HL-60 (cell line): Measurements from ENCODE around the gene F8A2.
"Not testable (repeated sequence)": the region's sequence is repeated elsewhere in the genome, so short reads cannot be mapped to it uniquely, and the experiment has no call there.

Source experiments
- DNase-seq, 2 experiments: peaks; one replicate each; pipeline ENCODE4 v3.0.0-alpha.2; 2010 to 2020; ENCODE audit warnings: low read depth in 1 of 2, low spot score in 1 of 2
- H3K27ac ChIP-seq: fragments of 250-450 bp; sonication (Bioruptor Pico); replicated peaks from 2 replicates; pipeline ENCODE4 v1.5.1; 2020; ENCODE audit warnings: mild to moderate bottlenecking, moderate library complexity
- H3K27me3 ChIP-seq: fragments of 250-450 bp; sonication (Bioruptor Pico); 2 replicates; pipeline ENCODE4 v1.5.1; 2021; ENCODE audit warnings: mild to moderate bottlenecking, moderate library complexity; ENCODE audit not compliant: insufficient read depth, poor library complexity, severe bottlenecking
- H3K4me3 ChIP-seq: replicated peaks from 2 replicates; pipeline ENCODE4 v1.5.1; 2011; ENCODE audit warnings: mild to moderate bottlenecking, control low read depth, low read length; ENCODE audit not compliant: insufficient read depth
- CTCF ChIP-seq: IDR thresholded peaks from one replicate; pipeline ENCODE4 v1.5.1; 2011; ENCODE audit warnings: low read length, control low read depth, inconsistent platforms; ENCODE audit not compliant: insufficient read depth
- GABPA ChIP-seq: IDR thresholded peaks from 2 replicates; pipeline ENCODE4 v1.6.1; 2012; ENCODE audit warnings: low read depth
- POLR2AphosphoS5 ChIP-seq: IDR thresholded peaks from 2 replicates; pipeline ENCODE4 v1.6.1; 2012; ENCODE audit warnings: low read depth
- REST ChIP-seq: IDR thresholded peaks from 2 replicates; pipeline ENCODE4 v1.6.1; 2012; ENCODE audit warnings: low read depth; ENCODE audit not compliant: insufficient replicate concordance
- SPI1 ChIP-seq: IDR thresholded peaks from 2 replicates; pipeline ENCODE4 v1.6.1; 2012; ENCODE audit warnings: low read depth, mild to moderate bottlenecking, borderline replicate concordance
- long read RNA-seq: library from polyadenylated mRNA; unstranded; transcript quantifications from one replicate; pipeline ENCODE4 v2.0.0, GENCODE V29; 2020

Gene F8A2
- long read RNA-seq: 0 reads

GRCh38 chrX:155381843-155382528 is at the start of gene F8A2:
Gene F8A2, plus strand, starts transcription at chrX:155382095. Its CDS starts 20 bp downstream, at chrX:155382115.
- not testable (repeated sequence) for DNase-seq, H3K4me3 ChIP-seq, H3K27me3 ChIP-seq, H3K27ac ChIP-seq

DNA sequence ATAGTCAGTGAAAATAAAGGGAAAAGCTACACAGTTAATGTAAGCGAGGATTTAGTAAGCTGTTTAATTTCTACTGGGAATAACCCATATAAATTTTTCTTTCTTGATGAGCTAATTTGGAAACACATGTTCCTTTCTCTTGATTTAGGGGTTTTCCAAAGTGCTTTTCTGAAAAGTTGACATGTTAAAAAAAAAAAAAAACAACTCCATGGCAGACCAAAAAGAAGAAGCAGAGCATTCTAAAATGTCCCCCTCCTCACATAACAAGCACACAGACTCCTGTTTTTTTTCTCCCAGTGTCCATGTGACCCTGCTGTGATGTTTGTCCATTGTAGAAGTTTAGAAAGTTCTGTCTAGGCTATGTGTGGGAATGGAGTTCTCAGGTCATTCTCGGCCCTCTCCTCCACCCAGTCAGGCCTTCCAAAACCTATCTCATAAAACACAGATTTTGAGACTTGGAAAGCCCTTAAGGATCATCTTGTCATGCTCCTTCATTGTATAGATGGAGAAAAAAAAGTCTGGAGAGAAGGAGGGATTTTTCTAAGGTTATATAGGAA is 48.3 kb upstream of the F8A2 start:
- TF ChIP-seq POLR2AphosphoS5: no peak
- TF ChIP-seq GABPA: no peak
- TF ChIP-seq REST: no peak
- no peak for TF ChIP-seq SPI1
- TF ChIP-seq CTCF: no peak
- H3K4me3 ChIP-seq: no peak overlapping the region
- DNase-seq: no peak
- no peaks in the 10 kb centered on the region for H3K27me3 ChIP-seq
- no peak overlapping the region for H3K27ac ChIP-seq

GRCh38 chrX:155334486-155335336 is 47.2 kb upstream of the F8A2 start, which contains the start of gene CLIC2:
Gene CLIC2, minus strand, starts transcription at chrX:155334614. Its CDS starts 187 bp downstream, at chrX:155334427.
- no peak within 1 kb of the TSS for H3K27ac ChIP-seq
- DNase-seq: no peak
- no peak for TF ChIP-seq REST
- H3K27me3 ChIP-seq: no peaks in the 10 kb centered on the region
- H3K4me3 ChIP-seq: no peak within 1 kb of the TSS

GRCh38 chrX:155335337-155335712 is 46.6 kb upstream of the F8A2 start:
- DNase-seq, H3K27me3 ChIP-seq, H3K27ac ChIP-seq: not testable (repeated sequence)

DNA sequence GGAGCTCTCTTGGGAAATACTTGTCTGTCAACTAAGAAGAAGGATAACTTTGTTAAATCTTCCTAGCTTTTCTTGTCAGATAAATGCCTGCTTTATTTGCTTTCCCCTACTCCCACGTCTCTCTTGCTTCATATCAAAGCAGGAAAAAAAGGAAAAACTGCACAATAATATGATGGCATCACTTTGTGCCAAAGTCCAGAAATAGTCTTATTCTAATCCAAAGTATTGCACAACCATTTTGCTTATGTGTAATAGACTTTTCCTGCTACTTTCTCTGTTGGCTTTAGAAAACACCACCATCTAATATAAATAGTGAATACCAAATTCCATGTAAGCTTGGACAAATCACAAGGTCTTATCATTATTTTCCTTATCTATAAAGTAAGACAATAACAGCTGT is 36.2 kb upstream of the F8A2 start:
- not testable (repeated sequence) for H3K27ac ChIP-seq, H3K27me3 ChIP-seq, DNase-seq, H3K4me3 ChIP-seq

More at GRCh38 chrX:155335337-155335712, 46.6 kb upstream of the F8A2 start:
- H3K4me3 ChIP-seq: not testable (repeated sequence)

DNA sequence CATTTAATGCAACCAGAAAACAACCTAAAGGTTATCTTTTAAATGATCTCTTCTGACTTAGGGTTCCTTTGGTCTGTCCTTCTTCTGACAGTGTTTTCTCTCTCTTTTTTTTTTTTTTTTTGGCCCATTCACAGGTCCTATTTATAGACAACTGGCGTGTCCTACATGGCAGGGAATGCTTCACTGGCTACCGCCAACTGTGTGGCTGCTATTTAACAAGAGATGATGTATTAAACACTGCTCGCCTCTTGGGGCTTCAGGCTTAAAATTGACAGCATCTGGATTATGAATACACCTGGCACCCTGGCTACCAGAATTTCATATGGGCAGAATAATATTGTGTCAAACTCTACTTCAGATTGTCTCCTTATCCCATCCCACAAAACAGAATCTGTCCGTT is 32.4 kb upstream of the F8A2 start:
- not testable (repeated sequence) for DNase-seq, H3K27me3 ChIP-seq, H3K4me3 ChIP-seq, H3K27ac ChIP-seq

DNA sequence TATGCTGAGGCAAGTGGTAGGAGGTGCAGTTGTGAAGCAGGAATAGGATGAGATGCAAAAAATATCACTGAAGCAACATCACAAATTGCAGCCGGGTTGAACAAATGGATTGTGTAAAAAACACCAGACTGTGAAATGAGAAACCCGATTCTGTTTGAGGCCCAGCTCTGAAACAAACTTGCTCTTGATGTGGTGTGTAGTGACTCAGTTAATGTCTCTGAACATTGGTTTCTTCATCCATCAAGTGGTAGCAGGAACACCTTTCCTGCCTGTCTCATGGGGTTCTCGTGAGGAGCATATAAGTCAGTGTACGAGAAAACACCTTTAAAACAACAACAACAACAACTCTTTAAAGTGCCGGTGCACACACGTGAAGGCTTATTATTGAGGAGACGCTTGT is 18.2 kb upstream of the F8A2 start:
- H3K27ac ChIP-seq, DNase-seq, H3K4me3 ChIP-seq, H3K27me3 ChIP-seq: not testable (repeated sequence)

DNA sequence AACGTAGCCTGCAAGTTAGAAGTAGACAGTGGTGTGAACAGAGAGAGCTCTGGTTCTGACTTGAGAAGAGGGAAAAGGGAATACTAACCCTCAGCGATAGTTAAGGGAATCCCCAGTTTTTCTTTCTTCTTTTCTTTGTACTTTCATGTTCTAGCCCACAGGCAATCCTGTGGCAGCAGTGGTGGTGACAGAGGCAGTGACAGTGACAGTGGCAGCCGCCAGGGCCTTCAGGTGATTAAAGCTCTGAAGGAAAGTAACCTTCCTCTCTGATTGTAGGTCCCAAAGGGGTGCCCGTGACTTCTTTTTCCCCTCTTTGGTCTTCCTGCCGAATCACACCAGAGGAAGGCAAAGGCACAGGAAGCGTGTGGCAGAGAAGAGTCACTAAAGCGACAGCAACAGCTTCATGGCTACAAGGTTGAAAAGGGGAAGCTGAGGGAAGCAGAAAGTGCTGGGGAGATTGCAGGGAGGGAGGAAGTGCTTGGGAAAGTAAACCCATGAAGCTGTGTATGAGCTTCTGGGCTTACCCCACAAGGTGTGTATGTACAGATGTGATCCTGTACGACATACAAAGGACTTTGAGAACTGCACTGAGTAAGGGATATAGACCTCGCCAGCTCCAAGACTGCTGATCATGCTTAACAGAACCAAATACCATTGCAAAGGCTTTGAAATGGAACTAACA is 8.0 kb upstream of the F8A2 start:
- not testable (repeated sequence) for DNase-seq, H3K4me3 ChIP-seq

GRCh38 chrX:155379802-155380201 is 2.1 kb upstream of the F8A2 start:
- H3K27ac ChIP-seq, DNase-seq, H3K4me3 ChIP-seq, H3K27me3 ChIP-seq: not testable (repeated sequence)

More for the DNA sequence above, 8.0 kb upstream of the F8A2 start:
- not testable (repeated sequence) for H3K27ac ChIP-seq, H3K27me3 ChIP-seq
